Panc1 (cell line): ENCODE measurements around the gene CSMD2.

Source experiments
- POLR2AphosphoS5 ChIP-seq: IDR thresholded peaks from 2 replicates; pipeline ENCODE4 v1.6.1; 2012; ENCODE audit warnings: mild to moderate bottlenecking, low read depth, low read length, moderate library complexity
- SIN3A ChIP-seq: IDR thresholded peaks from 2 replicates; pipeline ENCODE4 v1.6.1; 2012; ENCODE audit warnings: low read depth, mild to moderate bottlenecking, low read length, moderate library complexity, borderline replicate concordance; ENCODE audit not compliant: insufficient read depth
- TCF7L2 ChIP-seq: IDR thresholded peaks from 2 replicates; pipeline ENCODE4 v1.6.1; 2011; ENCODE audit warnings: mild to moderate bottlenecking, low read depth, low read length, inconsistent platforms
- TF ChIP-seq, protein P1 (sequence below): fragments of 450-650 bp; IDR thresholded peaks from 2 replicates; pipeline ENCODE4 v1.5.1; 2017; ENCODE audit warnings: mild to moderate bottlenecking
- TF ChIP-seq, protein P2 (sequence below), 2 experiments: IDR thresholded peaks; 2 replicates each; pipeline ENCODE4 v1.6.1; 2011 to 2012; ENCODE audit warnings: low read depth in 2 of 2, control low read depth in 1 of 2, low read length in 1 of 2, mild to moderate bottlenecking in 1 of 2, moderate library complexity in 1 of 2; ENCODE audit not compliant: insufficient read depth in 1 of 2

DNA sequence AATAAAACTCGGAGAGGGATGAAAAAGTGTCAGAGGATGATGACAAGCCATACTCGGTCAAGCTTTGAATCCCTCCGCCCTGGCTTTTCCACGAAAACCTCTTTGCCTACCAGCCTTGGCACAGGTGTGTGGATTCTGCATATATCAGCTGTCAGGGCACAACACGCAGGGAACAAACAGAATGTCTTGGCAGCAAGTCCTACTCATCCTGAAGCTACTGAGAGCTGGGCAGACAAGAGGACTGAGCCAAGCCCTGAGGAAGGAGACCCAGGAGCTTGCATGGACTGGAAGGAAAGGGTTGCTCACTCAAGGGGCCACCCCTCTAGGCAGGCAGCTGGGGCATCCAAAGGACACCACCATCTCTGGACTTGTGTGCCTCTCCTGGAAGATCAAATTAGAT is 168.7 kb downstream of the CSMD2 start:
- TF ChIP-seq, protein P1, sequence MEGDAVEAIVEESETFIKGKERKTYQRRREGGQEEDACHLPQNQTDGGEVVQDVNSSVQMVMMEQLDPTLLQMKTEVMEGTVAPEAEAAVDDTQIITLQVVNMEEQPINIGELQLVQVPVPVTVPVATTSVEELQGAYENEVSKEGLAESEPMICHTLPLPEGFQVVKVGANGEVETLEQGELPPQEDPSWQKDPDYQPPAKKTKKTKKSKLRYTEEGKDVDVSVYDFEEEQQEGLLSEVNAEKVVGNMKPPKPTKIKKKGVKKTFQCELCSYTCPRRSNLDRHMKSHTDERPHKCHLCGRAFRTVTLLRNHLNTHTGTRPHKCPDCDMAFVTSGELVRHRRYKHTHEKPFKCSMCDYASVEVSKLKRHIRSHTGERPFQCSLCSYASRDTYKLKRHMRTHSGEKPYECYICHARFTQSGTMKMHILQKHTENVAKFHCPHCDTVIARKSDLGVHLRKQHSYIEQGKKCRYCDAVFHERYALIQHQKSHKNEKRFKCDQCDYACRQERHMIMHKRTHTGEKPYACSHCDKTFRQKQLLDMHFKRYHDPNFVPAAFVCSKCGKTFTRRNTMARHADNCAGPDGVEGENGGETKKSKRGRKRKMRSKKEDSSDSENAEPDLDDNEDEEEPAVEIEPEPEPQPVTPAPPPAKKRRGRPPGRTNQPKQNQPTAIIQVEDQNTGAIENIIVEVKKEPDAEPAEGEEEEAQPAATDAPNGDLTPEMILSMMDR = no peak
- TF ChIP-seq POLR2AphosphoS5 = no peak
- TF ChIP-seq SIN3A = no peak
- TF ChIP-seq, protein P2, sequence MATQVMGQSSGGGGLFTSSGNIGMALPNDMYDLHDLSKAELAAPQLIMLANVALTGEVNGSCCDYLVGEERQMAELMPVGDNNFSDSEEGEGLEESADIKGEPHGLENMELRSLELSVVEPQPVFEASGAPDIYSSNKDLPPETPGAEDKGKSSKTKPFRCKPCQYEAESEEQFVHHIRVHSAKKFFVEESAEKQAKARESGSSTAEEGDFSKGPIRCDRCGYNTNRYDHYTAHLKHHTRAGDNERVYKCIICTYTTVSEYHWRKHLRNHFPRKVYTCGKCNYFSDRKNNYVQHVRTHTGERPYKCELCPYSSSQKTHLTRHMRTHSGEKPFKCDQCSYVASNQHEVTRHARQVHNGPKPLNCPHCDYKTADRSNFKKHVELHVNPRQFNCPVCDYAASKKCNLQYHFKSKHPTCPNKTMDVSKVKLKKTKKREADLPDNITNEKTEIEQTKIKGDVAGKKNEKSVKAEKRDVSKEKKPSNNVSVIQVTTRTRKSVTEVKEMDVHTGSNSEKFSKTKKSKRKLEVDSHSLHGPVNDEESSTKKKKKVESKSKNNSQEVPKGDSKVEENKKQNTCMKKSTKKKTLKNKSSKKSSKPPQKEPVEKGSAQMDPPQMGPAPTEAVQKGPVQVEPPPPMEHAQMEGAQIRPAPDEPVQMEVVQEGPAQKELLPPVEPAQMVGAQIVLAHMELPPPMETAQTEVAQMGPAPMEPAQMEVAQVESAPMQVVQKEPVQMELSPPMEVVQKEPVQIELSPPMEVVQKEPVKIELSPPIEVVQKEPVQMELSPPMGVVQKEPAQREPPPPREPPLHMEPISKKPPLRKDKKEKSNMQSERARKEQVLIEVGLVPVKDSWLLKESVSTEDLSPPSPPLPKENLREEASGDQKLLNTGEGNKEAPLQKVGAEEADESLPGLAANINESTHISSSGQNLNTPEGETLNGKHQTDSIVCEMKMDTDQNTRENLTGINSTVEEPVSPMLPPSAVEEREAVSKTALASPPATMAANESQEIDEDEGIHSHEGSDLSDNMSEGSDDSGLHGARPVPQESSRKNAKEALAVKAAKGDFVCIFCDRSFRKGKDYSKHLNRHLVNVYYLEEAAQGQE (IDR thresholded peaks at IDR 0.05; ENCODE audit: insufficient read depth in 1 of 2, low read depth in 2 of 2, low read length in 1 of 2) = no peak
- no peak for TF ChIP-seq TCF7L2
